NCI-H226 (cell line): ENCODE measurements around the gene GPC1.
"Not testable (repeated sequence)": the region's sequence is repeated elsewhere in the genome, so short reads cannot be mapped to it uniquely, and the experiment has no call there.

Experiments used
- DNase-seq: peaks from one replicate; pipeline ENCODE4 v3.0.0-alpha.2; 2015

Gene GPC1, protein sequence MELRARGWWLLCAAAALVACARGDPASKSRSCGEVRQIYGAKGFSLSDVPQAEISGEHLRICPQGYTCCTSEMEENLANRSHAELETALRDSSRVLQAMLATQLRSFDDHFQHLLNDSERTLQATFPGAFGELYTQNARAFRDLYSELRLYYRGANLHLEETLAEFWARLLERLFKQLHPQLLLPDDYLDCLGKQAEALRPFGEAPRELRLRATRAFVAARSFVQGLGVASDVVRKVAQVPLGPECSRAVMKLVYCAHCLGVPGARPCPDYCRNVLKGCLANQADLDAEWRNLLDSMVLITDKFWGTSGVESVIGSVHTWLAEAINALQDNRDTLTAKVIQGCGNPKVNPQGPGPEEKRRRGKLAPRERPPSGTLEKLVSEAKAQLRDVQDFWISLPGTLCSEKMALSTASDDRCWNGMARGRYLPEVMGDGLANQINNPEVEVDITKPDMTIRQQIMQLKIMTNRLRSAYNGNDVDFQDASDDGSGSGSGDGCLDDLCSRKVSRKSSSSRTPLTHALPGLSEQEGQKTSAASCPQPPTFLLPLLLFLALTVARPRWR

GRCh38 chr2:240435457-240435947 is at the start of gene GPC1:
TSS of gene GPC1 (plus strand) at chr2:240435663. CDS start at chr2:240435919, 256 bp downstream.
- peak; percentile 76 for DNase-seq

DNA sequence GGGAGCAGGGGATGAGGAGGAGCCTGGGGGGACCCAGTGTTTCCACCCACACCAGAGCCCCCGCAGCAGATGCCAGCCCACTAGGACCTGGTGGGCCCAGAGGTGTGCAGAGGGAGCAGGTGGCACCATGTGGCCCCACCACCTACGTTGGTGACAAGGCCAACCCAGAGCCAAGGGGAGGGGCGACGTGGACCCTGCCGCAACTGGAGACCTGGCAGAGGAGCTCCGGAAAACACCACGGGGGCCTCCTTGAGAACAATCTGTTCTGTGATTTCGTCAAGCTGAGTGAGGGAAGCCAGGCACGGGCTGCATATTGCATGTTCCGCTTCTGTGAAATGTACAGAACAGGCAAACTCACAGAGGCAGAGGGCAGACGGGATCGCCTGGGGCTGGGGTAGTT is 49.1 kb upstream of the GPC1 start:
- DNase-seq = no peak

- DNase-seq = not testable (repeated sequence)
Measured at GRCh38 chr2:240386743-240387142, 48.7 kb upstream of the GPC1 start.

DNA sequence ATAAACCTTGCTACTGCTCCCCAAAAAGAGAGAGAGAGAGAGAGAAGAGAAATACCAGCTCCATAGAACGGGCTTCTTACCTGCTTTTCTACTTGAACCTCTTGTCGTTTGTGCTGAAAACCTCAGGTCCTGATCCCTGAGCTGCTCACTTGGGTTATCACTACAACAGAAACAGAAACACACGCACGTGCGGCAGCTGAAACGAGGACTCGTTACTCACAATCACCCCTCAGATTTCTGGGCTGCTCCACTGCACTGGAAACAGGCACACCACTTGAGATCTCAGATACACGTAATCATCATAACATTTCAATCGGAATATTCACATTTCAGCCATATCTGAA is 48.2 kb upstream of the GPC1 start:
- DNase-seq = no peak

DNA sequence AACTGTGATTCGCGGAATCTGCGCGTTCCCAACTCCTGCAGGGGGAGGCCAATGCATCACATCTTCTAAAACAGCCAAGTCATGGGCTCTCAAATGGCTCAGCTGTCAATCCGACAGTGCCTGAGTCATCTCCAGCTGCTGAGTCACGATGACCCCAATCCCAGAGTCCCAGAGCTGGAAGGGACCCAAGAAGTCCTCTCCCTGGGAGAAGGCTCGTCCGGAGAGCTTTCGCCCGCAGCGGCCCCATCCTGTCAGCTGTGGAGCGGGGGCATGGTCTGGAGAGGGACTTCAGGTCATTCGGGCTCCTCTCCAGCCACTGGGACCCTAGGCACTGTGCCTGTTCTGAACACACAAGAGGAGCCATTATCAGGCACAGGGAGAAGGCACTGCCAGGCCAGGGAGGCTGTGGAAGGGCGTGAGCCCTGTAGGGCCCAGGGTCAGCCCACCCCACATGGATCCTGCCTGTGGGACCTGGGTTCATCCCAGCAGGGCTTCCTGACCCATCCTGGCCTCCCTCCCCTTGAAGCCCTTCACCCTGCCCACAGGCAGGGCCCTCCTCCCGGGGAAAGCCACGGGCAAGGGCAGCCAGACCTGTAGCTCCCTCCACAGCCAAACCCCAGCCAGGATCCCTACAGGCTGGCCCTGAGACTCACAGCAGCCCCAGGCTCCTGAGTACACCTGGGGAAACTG is 47.6 kb upstream of the GPC1 start:
- peak; percentile 92 for DNase-seq

DNA sequence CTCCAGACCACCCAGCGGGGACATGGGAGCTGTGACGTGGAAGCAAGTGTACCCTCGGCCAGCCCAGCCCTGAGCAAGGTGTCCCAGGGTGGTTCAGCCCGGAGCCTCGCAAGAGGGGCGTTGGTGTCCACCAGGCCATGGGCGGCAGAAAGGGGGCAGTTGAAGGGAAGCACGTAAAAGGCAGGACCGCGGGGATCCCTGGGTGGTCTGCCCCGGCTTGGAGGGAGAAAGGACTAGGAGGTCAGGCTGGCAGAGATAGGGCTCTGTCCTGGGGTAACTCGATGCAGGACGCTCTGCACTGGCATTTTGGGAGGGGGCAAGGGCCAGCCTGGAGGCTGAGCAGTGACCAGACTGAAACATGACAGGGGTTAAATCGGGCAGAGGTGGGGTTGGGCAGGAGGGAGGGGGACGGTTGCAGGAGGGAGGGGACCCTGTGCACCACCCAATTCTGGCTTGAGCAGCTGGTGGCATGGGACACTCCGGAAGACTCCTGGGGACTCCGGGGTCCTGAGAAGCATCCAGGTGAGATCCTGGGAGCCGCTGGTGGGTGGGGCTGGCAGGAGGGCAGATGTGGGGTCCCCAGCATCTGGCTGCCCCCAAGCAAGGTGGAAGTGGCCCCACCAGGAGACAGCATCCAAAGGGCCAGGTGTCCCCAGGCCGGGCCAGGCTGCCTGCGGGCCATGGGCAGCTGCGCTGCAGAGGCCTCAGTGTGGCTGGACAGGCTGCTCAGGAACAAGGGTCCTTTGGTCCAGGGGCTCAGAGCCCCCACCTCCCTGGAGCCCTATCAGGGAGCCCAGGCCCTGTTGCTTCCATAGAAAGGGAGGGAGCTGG is 46.8 kb upstream of the GPC1 start:
- no peak for DNase-seq

DNA sequence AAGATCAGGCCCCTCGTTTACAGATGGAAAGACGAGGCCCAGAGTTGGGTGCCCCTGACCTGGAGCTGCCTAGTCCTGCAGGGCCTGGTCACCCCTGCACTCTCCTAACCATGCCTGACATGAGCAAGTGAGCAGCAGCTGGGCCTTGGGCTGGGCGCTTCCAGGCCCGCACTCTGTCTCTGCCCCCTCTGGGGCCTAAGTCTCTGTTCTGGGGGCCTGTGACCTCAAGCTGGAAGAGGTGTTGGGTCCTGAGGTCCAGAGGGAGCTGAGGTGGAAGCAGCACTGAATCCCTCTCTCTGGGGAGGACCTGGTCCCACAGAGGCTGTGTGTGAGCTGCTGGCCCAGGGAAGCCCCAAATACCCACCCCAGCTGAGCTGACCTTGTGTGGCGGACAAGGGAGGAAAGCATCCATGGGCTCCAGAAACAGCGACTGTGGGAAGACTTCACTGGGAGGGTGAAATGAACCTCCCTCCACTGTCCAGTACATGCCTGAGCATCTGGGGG is 46.1 kb upstream of the GPC1 start:
- no peak for DNase-seq

- DNase-seq = no peak
Measured at GRCh38 chr2:240390091-240391073, 45.1 kb upstream of the GPC1 start.

DNA sequence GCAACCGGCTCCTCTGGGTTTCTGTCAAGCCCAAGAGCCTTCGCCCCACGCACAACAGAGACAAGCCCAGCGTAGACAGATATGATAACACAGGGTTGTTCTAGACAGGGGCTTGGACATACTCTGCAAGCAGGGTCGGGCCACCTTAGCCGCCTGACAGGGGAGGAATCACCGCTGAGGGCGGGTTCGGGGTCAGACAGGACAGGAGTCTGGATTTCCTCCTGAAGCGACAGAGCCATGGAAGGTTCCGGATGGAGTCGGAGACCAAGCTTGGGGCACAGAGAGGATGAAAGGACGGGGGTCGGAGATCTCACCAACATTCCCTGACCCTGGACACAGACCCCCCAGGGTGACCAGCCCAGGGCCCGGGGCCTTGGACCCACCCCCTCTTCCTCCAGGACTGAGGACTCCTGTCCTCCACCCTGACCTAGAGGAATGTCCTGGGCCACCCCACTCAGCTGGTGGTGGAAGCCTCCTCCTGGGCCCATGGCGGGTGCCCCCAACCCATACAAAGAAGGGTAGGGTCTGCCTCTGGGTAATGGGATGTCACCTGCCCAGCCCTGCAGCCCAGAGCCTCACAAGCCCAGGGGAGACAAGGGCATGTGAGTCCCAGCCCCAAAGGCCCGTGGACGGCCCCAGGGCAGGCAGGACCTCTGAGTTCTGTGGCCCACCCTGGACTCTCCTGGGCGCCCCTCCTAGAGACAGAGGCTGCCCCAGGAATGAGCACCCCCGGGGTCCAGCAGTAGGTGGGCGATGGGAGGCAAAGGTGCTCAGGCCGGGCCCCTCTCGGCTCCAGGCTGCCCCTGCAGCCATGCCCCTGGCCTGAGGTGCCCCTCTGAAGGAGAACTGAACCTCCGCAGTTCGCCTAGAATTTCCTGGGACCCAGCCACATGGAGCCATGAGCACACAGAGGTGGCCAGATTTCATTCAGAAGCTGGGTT is 44.1 kb upstream of the GPC1 start:
- no peak for DNase-seq

- DNase-seq = no peak
Measured at GRCh38 chr2:240392084-240392947, 43.1 kb upstream of the GPC1 start.

GRCh38 chr2:240392948-240393830 is 42.3 kb upstream of the GPC1 start:
- DNase-seq = no peak

DNA sequence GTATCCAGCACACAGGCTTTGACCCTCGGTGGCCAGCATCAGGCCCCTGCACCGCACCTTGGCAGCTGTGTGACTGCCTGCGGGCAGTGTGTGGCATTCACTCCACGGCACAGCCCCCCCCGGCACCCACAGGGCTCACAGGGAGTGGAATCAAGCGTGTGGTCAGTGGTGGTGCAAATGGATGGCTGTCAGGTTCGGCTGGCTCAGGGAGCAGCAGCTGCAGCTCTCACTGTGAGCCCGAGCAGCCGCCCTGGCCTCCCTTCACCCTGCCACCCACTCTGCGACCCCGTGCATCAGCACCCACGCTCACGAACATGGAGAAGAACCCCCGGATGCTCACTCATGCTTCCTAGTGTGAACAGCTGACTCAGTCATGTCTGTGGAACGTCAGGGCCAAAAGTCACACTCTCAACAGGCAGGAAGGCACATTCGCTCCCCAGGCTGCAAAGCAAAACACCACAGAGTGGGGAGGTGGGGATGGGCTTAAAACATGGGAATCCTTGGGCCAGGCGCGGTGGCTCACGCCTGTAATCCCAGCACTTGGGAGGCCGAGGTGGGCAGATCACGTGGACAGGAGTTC is 41.5 kb upstream of the GPC1 start:
- no peak for DNase-seq

DNA sequence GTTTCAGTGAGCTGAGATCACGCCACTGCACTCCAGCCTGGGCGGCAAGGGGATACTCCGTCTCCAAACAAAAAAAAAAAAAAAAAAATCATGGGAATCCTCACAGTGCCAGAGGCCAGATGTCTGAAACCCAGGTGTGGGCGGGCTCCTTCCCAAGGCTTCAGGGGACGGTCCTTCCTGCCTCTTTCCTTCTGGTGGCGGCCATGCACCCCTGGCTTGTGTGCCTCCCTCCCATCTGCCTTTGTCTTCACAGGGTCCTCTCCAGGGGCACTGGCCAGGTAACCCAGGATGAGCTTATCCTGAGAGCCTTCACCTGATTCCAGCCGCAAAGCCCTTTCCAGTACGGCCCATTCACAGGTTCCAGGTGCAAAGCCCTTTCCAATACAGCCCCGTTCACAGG is 40.9 kb upstream of the GPC1 start:
- DNase-seq = no peak

GRCh38 chr2:240395448-240395847 is 40.0 kb upstream of the GPC1 start:
- no peak for DNase-seq

DNA sequence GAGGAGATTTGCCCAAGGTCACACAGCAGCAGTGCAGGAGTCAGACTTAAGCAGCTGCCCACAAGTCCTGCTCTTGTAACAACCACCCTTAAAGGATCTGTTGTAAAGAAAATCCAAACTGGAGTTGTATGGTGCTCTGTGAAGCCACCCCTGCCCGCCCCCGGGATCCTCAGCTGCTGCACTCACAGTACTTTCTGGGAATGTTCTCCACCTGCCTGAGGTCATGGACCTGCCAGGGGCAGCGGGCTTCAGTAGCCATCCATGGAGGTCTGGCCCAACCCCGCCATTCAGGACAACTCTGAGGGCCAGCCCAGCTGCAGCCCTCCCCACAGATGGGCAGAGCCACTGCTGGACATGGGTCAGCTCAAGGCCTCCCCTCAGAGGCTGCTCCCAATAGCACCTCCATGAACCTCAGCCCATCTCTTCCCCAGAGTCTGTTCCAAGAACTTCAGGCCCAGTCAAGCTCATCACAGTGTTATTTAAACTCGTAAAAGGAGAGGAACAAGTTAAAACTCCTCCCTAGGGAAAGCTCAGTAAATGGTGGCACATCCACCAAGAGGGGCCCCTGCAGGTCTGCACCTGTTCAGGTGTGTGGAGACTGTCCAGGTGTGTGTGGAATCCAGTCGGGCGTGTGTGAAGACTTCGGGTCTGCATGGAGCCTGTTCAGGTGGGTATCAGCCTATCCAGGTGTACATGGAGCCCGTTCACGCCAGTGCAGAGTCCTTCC is 39.4 kb upstream of the GPC1 start:
- no peak for DNase-seq

DNA sequence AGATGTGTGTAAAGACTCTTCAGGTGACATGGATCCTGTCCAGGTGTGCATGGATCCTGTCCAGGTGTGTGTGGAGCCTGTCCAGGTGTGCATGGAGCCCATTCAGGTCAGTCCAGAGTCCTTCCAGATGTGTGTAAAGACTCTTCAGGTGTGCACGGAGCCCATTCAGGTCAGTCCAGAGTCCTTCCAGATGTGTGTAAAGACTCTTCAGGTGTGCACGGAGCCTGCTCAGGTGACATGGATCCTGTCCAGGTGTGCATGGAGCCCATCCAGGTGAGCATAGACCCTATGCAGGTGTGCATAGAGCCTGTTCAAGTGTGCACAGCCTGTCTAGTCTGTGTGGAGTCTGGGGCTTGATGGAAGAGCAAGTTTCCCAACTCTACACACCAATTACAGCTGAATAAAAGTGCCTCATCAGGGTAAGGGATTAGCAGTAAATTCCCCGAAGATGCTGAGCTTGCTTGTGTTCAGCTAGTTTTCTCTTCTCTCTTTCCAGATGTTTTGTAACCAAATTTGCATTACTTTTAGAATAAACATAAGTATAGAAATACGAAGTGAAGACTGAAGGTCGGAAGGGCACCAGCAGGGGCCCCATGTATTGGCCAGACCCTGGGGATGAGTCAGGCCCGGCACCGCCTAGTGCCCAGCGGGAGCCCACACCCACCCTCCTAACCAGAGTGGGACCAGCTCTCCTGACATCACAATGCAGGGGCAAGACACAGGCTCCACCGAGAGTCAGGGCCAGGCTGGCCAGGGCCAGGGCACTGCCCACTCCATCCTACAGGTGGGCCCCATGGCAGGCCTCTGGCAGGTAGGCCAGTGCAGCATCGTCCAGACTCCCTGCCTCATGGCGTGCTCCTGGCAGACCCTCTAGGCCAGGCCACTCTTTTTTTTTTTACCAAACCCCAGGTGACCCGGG is 38.6 kb upstream of the GPC1 start:
- DNase-seq = no peak
